ENCODE results near the gene CYTH3.

DNA sequence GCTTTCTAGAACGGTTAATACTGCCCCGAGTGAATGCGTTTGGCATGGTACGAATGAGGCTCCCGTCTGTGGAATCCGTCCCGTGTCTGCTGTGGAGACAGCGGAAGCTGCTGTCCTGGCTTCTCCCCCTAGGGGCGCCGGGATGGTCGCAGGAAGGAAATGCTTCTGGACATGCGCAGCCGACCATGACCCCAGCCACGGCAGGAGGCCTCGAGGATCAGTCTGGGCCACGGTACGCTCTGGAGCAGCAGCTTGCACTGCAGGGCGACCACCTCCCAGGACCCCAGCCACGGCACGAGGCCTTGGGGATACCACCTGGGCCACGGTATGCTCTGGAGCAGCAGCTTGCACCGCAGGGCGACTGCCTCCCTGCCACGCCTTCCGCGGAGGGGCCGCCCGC is 107.9 kb downstream of the CYTH3 start:
- TF ChIP-seq, protein P1, sequence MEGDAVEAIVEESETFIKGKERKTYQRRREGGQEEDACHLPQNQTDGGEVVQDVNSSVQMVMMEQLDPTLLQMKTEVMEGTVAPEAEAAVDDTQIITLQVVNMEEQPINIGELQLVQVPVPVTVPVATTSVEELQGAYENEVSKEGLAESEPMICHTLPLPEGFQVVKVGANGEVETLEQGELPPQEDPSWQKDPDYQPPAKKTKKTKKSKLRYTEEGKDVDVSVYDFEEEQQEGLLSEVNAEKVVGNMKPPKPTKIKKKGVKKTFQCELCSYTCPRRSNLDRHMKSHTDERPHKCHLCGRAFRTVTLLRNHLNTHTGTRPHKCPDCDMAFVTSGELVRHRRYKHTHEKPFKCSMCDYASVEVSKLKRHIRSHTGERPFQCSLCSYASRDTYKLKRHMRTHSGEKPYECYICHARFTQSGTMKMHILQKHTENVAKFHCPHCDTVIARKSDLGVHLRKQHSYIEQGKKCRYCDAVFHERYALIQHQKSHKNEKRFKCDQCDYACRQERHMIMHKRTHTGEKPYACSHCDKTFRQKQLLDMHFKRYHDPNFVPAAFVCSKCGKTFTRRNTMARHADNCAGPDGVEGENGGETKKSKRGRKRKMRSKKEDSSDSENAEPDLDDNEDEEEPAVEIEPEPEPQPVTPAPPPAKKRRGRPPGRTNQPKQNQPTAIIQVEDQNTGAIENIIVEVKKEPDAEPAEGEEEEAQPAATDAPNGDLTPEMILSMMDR (conservative IDR thresholded peaks at IDR 0.05 in 1 of 2, IDR thresholded peaks at IDR 0.05 in 1 of 2; ENCODE audit: low read depth in 1 of 2, low read length in 2 of 2), result peak in 1 of 2 donors; percentile 34
- TF ChIP-seq EZH2 (IDR thresholded peaks at IDR 0.05; ENCODE audit: low read length, missing control alignments), result no peak

All from fibroblast of lung (primary cell).